MCF 10A (cell line): ENCODE data around the gene ASIC1. TPM values are rescaled to one million over a fixed set of nuclear protein-coding genes. Genes with fewer than 3 reads are reported as not detected.

Experiments
- BruUV-seq: library from RNA; stranded (reverse); fragments of 400-500 nt; replicated peaks from 2 replicates; lab custom pipeline; 2021; lab: Mats Ljungman, UMichigan
- CTCF ChIA-PET: fragments of 300-600 bp; sonication (Branson Sonifier 250); formaldehyde crosslinking; extraction: SDS; loops from one replicate; lab custom pipeline; 2021; ENCODE audit warnings: antibody characterized with exemption, inconsistent platforms; lab: Yijun Ruan, JAX
- POLR2A ChIA-PET: fragments of 300-600, 350-650 bp; sonication (Branson Sonifier 250); formaldehyde crosslinking; extraction: SDS; loops from one replicate; lab custom pipeline; 2020; ENCODE audit warnings: antibody characterized with exemption, inconsistent platforms; lab: Yijun Ruan, JAX
- DNase-seq: peaks from one replicate; pipeline ENCODE4 v3.0.0-alpha.2; 2018; ENCODE audit not compliant: unreplicated experiment
- H3K27ac Mint-ChIP-seq: one replicate; pipeline ENCODE4 v1.8.0; 2022; ENCODE audit warnings: mild to moderate bottlenecking, low read depth, mixed read lengths; ENCODE audit not compliant: unreplicated experiment
- H3K27me3 Mint-ChIP-seq: one replicate; pipeline ENCODE4 v1.8.0; 2022; ENCODE audit warnings: mixed read lengths; ENCODE audit not compliant: insufficient read depth, unreplicated experiment
- H3K36me3 Mint-ChIP-seq: one replicate; pipeline ENCODE4 v1.8.0; 2022; ENCODE audit warnings: mild to moderate bottlenecking, moderate library complexity, mixed read lengths; ENCODE audit not compliant: insufficient read depth, unreplicated experiment
- H3K4me1 Mint-ChIP-seq: one replicate; pipeline ENCODE4 v1.8.0; 2022; ENCODE audit warnings: mixed read lengths; ENCODE audit not compliant: insufficient read depth, unreplicated experiment
- H3K4me3 Mint-ChIP-seq: one replicate; pipeline ENCODE4 v1.8.0; 2022; ENCODE audit warnings: mild to moderate bottlenecking, moderate library complexity, mixed read lengths; ENCODE audit not compliant: unreplicated experiment
- H3K9me3 Mint-ChIP-seq: one replicate; pipeline ENCODE4 v1.8.0; 2022; ENCODE audit warnings: mixed read lengths; ENCODE audit not compliant: unreplicated experiment
- intact Hi-C: fragments of 100-400 bp; cut with micrococcal nuclease; formaldehyde crosslinking; loops from 2 replicates; pipeline ENCODE4 v1.14.1; 2022
- total RNA-seq: library from RNA; stranded (reverse); gene quantifications from 2 replicates; pipeline ENCODE4 v1.2.3, GENCODE V29; 2022
- TF ChIP-seq, protein P1 (sequence below): fragments of 200-600 bp; IDR thresholded peaks from one replicate; pipeline ENCODE4 v1.8.0; 2022; ENCODE audit warnings: antibody characterized with exemption, mild to moderate bottlenecking; ENCODE audit not compliant: unreplicated experiment

The ASIC1 gene
- total RNA-seq, 1 experiment from 2014 or later = 1.7 TPM

DNA sequence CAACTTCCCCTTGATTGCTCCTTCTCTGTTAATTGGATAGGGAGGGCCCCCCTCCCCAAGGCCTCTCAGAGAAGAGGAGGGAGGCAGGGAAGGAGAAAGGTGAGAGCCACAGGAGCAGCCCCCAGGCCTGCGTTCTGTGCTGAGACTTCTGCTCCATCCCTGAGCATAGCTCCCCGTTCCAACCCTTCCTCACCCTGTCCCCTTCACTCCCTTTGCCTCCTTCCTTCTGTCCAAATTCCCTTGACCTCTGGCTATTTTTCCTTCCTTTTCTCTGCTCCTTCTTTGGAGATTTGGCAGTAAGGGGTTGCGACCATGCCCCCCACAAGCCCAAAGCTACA, 788 bp upstream of the ASIC1 start:
- H3K9me3 Mint-ChIP-seq = no peaks in the 10 kb centered on the region
- no TSS peak for BruUV-seq
- peaks cover 31% of the 10 kb centered on the region for H3K27me3 Mint-ChIP-seq
- ChIA-PET CTCF (interaction anchor here (0.6 to 4.4 kb wide), 23 partner anchors 9 to 197 kb away, joined by 3 to 90 read pairs (median 6); partner anchors contain the start of gene RACGAP1), POLR2A (interaction anchor here (1.0 to 2.4 kb wide), 7 partner anchors 18 to 192 kb away, joined by 3 to 14 read pairs (median 5); no protein-coding TSS in a partner anchor)
- H3K27ac Mint-ChIP-seq = peak overlapping the region; percentile 16
- TF ChIP-seq, protein P1, sequence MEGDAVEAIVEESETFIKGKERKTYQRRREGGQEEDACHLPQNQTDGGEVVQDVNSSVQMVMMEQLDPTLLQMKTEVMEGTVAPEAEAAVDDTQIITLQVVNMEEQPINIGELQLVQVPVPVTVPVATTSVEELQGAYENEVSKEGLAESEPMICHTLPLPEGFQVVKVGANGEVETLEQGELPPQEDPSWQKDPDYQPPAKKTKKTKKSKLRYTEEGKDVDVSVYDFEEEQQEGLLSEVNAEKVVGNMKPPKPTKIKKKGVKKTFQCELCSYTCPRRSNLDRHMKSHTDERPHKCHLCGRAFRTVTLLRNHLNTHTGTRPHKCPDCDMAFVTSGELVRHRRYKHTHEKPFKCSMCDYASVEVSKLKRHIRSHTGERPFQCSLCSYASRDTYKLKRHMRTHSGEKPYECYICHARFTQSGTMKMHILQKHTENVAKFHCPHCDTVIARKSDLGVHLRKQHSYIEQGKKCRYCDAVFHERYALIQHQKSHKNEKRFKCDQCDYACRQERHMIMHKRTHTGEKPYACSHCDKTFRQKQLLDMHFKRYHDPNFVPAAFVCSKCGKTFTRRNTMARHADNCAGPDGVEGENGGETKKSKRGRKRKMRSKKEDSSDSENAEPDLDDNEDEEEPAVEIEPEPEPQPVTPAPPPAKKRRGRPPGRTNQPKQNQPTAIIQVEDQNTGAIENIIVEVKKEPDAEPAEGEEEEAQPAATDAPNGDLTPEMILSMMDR = no peak
- H3K36me3 Mint-ChIP-seq = no peaks in the 10 kb centered on the region
- intact Hi-C loops = loop anchor here (1.0 to 5.0 kb wide), 3 partner anchors 89 to 279 kb away; no protein-coding TSS in a partner anchor
- H3K4me1 Mint-ChIP-seq = peaks cover 18% of the 10 kb centered on the region
- DNase-seq = no peak
- peak overlapping the region; percentile 90 for H3K4me3 Mint-ChIP-seq

DNA sequence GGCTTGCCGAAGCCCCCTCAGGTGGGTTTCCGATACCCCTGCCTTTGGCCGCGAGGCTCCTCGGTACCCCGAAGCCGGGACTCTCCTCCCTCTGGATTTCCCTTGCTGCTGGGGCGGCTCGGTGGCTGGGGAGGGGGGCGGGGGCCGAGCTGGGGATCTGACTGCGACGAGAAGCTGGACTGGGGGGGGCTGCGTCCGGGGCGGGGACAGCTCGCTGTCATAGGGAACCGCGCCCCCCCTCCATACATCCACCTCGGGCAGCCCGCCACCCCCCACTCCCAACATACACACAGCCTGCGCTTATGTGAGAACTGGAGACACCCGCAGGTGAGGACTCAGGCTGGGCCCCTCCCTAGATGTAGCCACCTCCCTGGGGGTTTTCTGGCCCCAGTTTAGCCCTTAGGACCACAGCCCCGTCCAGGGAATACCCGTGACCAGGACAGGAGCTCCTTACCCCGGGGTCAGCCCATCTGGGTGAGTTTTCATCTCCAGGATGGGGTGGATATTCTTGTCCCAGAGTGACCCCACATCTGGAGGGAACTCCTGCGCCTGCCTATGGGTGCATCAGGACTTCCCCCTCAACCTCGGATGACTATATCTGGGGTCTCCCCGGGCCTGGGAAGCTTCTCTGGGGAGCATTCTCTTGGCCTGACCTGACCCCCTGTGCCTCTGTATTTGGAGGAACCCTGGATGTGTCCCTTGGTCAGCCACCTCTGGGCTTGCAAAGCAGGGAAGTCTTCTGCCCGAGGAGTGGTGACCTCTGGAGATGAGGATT, 687 bp downstream of the ASIC1 start:
- no peak for DNase-seq
- Mint-ChIP-seq H3K4me3 (peak overlapping the region; percentile 90), H3K4me1 (peaks cover 20% of the 10 kb centered on the region), H3K36me3 (no peaks in the 10 kb centered on the region), H3K9me3 (no peaks in the 10 kb centered on the region), H3K27me3 (peaks cover 16% of the 10 kb centered on the region), H3K27ac (no peak overlapping the region)
- POLR2A ChIA-PET = interaction anchor here (0.7 to 1.0 kb wide), 3 partner anchors 76 to 541 kb away, joined by 3 read pairs; no protein-coding TSS in a partner anchor
- BruUV-seq = no TSS peak
- intact Hi-C loops = loop anchor here (5.0 kb wide), 1 partner anchor 281 kb away; no protein-coding TSS in a partner anchor
- TF ChIP-seq, protein P1 = no peak
- CTCF ChIA-PET = interaction anchor here (0.6 to 2.3 kb wide), 8 partner anchors 10 to 1975 kb away, joined by 3 to 14 read pairs (median 5); no protein-coding TSS in a partner anchor

DNA sequence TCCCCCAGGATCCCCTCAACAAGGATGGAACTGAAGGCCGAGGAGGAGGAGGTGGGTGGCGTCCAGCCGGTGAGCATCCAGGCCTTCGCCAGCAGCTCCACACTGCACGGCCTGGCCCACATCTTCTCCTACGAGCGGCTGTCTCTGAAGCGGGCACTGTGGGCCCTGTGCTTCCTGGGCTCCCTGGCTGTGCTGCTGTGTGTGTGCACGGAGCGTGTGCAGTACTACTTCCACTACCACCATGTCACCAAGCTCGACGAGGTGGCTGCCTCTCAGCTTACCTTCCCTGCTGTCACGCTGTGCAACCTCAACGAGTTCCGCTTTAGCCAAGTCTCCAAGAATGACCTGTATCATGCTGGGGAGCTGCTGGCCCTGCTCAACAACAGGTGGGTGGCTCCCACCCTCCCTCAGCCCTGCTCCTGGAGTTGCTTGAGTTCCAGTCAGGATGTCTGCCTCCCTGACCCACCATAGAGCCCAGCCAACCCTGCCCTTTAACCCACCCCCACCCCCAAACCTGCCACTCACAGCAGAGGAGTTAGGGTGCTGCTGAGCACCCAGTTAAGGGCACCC, 1.4 kb downstream of the ASIC1 start:
- TF ChIP-seq, protein P1 = no peak
- peak overlapping the region; percentile 90 for H3K4me3 Mint-ChIP-seq
- BruUV-seq = no TSS peak
- no peak for DNase-seq
- no peak overlapping the region for H3K27ac Mint-ChIP-seq
- H3K9me3 Mint-ChIP-seq = no peaks in the 10 kb centered on the region
- ChIA-PET CTCF (interaction anchor here (0.6 to 2.3 kb wide), 9 partner anchors 9 to 1974 kb away, joined by 3 to 14 read pairs (median 5); no protein-coding TSS in a partner anchor), POLR2A (interaction anchor here (0.6 to 1.1 kb wide), 4 partner anchors 10 to 93 kb away, joined by 3 to 4 read pairs (median 3); no protein-coding TSS in a partner anchor)
- H3K4me1 Mint-ChIP-seq = peaks cover 23% of the 10 kb centered on the region
- peaks cover 14% of the 10 kb centered on the region for H3K27me3 Mint-ChIP-seq
- H3K36me3 Mint-ChIP-seq = no peaks in the 10 kb centered on the region
- intact Hi-C loops = loop anchor here (5.0 kb wide), 1 partner anchor 282 kb away; no protein-coding TSS in a partner anchor
